Pancreas (tissue), 8 donors: ENCODE data around the gene MBD4. TPM values are rescaled to one million over a fixed set of nuclear protein-coding genes. Genes with fewer than 3 reads are reported as not detected.

ENCODE experiments used
- polyA plus RNA-seq, 2 donors: library from polyadenylated mRNA; stranded (reverse); fragments of 200-250 nt; gene quantifications; one replicate each; pipeline ENCODE4 v1.2.3, GENCODE V29; 2013
- total RNA-seq, 6 donors: library from RNA; stranded (reverse); fragmentation: NEBNext Ultra II Directional in 4 of 6; extraction: Animal tissue kit (Norgen Biotek cat#: 25700) in 4 of 6; gene quantifications; one replicate each; pipeline versions ENCODE4 v1.2.1 to v1.2.4, GENCODE V29; 2021 to 2023
- donor health status: healthy with polysubstance abuse.
- donor health status: DM: no; HTN: no; CAD: no; lungs with moderate emphysema.
- donor health status: DM: no; HTN: no; CAD: no.
- donor health status: Bipolar disorder and iron deficiency.
- donor health status: DM: yes; HTN: yes; CAD: no.
- donor health status: DM: no; HTN: no; CAD: no.
- donor health status: DM: no; HTN: no; CAD: no.
- donor health status: DM: yes; HTN: yes; CAD: no.

MBD4 gene
- total and polyA plus RNA-seq, 8 donors: 8.4 to 19.7 (median 15.0) TPM

Other genes with a start within 250 kb of the MBD4 start
- 100 to 1,000 TPM in 5 of 6 donors, 10 to 100 TPM in 1; 90.1 to 137 (median 110) TPM for gene COPG1, start 190.3 kb downstream of the MBD4 start, total RNA-seq
- 10 to 100 TPM; 81.4 to 99.7 TPM for gene COPG1, start 190.3 kb downstream of the MBD4 start, polyA plus RNA-seq
- 10 to 100 TPM in 4 of 6 donors, 1 to 10 TPM in 2; 8.1 to 14.0 (median 10.7) TPM for gene HMCES, start 161.1 kb downstream of the MBD4 start, total RNA-seq
- gene HMCES, start 161.1 kb downstream of the MBD4 start, polyA plus RNA-seq: 10 to 100 TPM in 1 of 2 donors, 1 to 10 TPM in 1; 8.0 to 22.5 TPM
- under 1 TPM; 0.43 to 0.95 (median 0.79) TPM for gene EFCAB12, start 11.3 kb downstream of the MBD4 start, total RNA-seq
- gene EFCAB12, start 11.3 kb downstream of the MBD4 start, polyA plus RNA-seq: 1 to 10 TPM; 1.7 to 2.0 TPM
- gene IFT122, start 276 bp upstream of the MBD4 start, total RNA-seq: 10 to 100 TPM; 15.3 to 25.6 (median 20.9) TPM
- 10 to 100 TPM; 19.8 to 37.1 TPM for gene IFT122, start 276 bp upstream of the MBD4 start, polyA plus RNA-seq
- not detected for gene RHO, start 88.7 kb upstream of the MBD4 start, total RNA-seq
- under 1 TPM in 1 of 2 donors, not detected in 1; 0.05 TPM for gene RHO, start 88.7 kb upstream of the MBD4 start, polyA plus RNA-seq
- gene H1-8, start 103.2 kb upstream of the MBD4 start, total RNA-seq: not detected
- gene H1-8, start 103.2 kb upstream of the MBD4 start, polyA plus RNA-seq: not detected
- gene PLXND1, start 166.7 kb upstream of the MBD4 start, total RNA-seq: 10 to 100 TPM; 15.5 to 48.5 (median 21.7) TPM
- 10 to 100 TPM; 52.5 to 66.2 TPM for gene PLXND1, start 166.7 kb upstream of the MBD4 start, polyA plus RNA-seq